ENCODE measurements around the gene ADARB2.

- no peak for TF ChIP-seq EZH2 (IDR thresholded peaks at IDR 0.05; ENCODE audit: insufficient read depth, poor library complexity, severe bottlenecking)
- no peak for TF ChIP-seq EZH2phosphoT487 (IDR thresholded peaks at IDR 0.05; ENCODE audit: insufficient read depth, low read depth)
Measured at GRCh38 chr10:1180071-1180730, 557.1 kb downstream of the ADARB2 start.
